ENCODE measurements around the gene DUSP22. TPM values are rescaled to one million over a fixed set of nuclear protein-coding genes. Genes with fewer than 3 reads are reported as not detected.

DUSP22 gene
- polyA plus RNA-seq, 1 experiment: 9.8 TPM

DNA sequence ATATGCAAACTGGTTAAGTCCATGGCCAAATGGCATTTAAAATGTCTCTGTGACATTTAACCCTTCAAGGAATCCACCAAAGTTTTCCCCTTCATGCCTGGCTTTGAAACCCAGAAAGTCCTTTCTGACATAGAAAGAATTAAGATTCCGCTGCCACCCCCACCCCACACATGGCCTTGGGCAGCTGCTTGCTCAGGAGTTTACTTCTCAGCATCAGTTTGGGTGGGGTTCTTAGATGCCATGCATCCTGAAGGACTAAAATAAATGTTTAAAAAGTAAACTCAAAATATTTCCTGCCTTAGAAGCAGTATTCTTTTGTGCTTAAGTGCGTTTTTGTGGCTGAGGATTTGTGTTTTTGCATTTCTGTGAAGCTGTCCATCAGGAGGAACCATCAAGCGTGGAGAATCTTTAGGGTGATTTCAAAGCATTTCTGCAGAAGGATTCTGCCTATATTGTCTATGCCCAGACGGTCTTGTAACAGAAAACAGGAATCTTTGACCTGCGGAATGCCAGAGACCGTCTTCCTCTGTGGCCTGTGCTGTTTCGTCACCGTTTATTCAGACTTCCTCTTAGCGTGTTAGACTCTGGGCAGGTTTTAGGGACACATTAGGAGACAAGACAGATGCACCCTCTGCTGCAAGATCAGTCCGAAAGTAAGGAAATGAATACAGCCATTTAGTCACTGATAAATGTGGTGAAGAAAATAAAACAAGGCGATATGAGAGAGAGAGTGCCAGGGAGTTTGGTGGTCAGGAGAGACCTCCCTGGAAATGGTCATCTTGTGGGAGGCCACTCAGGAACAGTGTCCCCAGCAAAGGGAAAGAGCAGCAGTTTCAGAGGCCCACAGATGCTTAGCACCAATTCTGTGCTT, 6.2 kb downstream of the DUSP22 start:
- TF ChIP-seq, protein P1, sequence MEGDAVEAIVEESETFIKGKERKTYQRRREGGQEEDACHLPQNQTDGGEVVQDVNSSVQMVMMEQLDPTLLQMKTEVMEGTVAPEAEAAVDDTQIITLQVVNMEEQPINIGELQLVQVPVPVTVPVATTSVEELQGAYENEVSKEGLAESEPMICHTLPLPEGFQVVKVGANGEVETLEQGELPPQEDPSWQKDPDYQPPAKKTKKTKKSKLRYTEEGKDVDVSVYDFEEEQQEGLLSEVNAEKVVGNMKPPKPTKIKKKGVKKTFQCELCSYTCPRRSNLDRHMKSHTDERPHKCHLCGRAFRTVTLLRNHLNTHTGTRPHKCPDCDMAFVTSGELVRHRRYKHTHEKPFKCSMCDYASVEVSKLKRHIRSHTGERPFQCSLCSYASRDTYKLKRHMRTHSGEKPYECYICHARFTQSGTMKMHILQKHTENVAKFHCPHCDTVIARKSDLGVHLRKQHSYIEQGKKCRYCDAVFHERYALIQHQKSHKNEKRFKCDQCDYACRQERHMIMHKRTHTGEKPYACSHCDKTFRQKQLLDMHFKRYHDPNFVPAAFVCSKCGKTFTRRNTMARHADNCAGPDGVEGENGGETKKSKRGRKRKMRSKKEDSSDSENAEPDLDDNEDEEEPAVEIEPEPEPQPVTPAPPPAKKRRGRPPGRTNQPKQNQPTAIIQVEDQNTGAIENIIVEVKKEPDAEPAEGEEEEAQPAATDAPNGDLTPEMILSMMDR (IDR thresholded peaks at IDR 0.05; ENCODE audit: insufficient read depth, low read depth, low read length): no peak
- ChIA-PET CTCF (interaction anchor here (0.6 to 1.1 kb wide), 2 partner anchors 14 to 21 kb away, joined by 3 read pairs; no protein-coding TSS in a partner anchor), POLR2A (no interaction called here)
- Histone ChIP-seq H3K4me3 (ENCODE audit: low read depth, low read length) (no peak overlapping the region), H3K27me3 (ENCODE audit: control insufficient read depth, insufficient read depth, low read length) (no peaks in the 10 kb centered on the region), H3K36me3 (ENCODE audit: control insufficient read depth, insufficient read depth, low read length) (no peaks in the 10 kb centered on the region)
- no peak for DNase-seq (ENCODE audit: low read depth)

DNA sequence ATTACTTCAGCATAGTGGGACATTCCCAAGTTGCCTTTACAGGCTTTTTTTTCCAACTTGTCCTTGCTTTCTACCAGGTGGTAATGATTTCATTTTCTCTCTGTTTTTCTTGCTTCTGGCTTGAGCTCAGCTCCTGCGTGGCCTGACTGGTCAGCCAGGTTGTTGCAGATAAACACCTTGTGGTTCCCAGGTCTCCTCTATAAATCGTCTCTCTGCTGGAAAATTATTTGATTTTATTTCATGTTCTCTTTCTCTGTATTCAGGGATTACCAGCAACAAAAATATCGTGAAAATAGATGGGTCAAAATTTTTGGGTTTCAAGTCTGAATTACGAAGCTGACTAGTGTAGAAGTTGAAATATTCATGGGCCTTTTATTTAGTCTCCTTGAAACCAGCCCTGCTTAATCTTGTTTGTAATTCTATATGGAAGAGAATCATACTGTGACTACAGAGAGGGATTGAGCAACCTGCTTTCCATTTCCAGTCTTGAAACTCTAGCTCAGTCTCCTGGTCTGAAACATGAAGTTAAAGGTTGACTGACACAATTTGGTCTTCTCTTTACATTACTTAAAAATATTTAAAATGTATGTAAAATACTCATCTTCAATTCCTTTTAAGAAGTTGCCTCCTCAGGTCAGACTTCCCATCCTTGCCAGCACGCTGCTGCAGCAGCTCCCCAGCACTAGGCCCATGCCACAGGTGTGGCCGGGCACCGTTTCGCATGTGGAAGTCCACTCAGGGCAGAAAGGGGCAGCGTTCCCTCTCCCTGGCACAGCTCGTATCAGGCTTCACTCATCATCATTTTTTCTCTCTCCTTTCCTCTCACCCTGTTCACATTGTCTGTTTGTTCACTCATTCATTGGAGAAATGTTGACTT, 7.1 kb downstream of the DUSP22 start:
- DNase-seq (ENCODE audit: low read depth): no peak
- CTCF ChIA-PET: interaction anchor here (1.1 kb wide), 1 partner anchor 13 kb away, joined by 3 read pairs; no protein-coding TSS in a partner anchor
- Histone ChIP-seq H3K27me3 (ENCODE audit: control insufficient read depth, insufficient read depth, low read length) (no peaks in the 10 kb centered on the region), H3K36me3 (ENCODE audit: control insufficient read depth, insufficient read depth, low read length) (no peaks in the 10 kb centered on the region), H3K4me3 (ENCODE audit: low read depth, low read length) (no peak overlapping the region)
- TF ChIP-seq, protein P1 (IDR thresholded peaks at IDR 0.05; ENCODE audit: insufficient read depth, low read depth, low read length): no peak
- POLR2A ChIA-PET: no interaction called here

DNA sequence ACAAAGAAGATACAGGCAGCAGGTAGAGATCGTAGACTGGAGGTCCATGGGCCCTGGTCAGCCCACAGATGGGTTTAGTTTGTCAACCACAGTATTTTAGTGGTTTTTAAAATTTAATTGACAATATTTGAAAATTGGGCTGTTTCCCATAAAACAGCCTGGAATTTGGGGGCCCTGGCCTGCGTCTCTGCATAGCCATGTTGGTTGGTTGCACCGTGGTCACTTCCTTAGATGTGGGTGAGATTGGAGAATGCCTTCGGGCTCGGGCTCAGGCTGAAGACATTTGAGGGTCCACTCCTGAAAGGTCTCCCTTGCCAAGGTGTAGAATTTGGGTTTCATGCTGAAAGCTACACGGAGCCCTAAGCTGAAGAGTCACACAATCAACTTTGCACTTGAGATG, 7.7 kb downstream of the DUSP22 start:
- TF ChIP-seq, protein P1 (IDR thresholded peaks at IDR 0.05; ENCODE audit: insufficient read depth, low read depth, low read length): no peak
- POLR2A ChIA-PET: no interaction called here
- CTCF ChIA-PET: no interaction called here
- H3K27me3 ChIP-seq (ENCODE audit: control insufficient read depth, insufficient read depth, low read length): no peaks in the 10 kb centered on the region
- no peak for DNase-seq (ENCODE audit: low read depth)
- H3K4me3 ChIP-seq (ENCODE audit: low read depth, low read length): no peak overlapping the region
- no peaks in the 10 kb centered on the region for H3K36me3 ChIP-seq (ENCODE audit: control insufficient read depth, insufficient read depth, low read length)

DNA sequence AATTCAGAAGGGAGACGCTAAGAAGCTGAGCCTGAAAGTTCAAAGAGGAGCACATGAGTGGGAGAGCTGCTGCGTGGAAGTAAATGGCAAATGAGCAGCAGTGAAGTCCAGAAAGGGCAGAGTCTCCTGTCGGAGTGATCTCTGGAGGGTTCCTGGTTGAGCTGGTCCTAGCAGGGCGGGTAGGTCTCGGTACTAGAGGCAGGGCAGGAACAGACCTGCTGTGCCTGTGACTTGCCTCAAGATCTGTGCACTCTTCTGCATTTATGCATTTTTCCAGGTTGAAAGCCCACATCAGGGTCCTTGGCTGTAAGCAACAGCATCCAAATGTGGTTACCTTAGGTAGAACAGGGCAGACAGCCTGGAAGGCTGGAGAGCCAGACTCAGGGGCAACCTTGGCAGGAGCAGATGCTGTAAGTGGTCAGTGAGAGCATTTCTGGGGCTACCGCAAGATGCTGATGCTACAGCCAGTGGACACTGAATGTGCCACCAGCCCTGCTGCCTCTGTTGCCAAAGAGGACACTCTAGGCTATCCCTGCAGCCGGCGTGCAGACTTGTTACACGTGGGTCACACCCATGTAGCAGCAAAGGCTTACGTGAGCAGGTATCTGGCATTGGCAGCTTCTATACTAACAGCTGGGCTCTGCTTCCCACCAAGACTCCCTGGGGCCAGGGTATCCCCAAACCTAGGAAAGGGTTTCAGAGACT, 8.4 kb downstream of the DUSP22 start:
- CTCF ChIA-PET: no interaction called here
- POLR2A ChIA-PET: no interaction called here
- Histone ChIP-seq H3K4me3 (ENCODE audit: low read depth, low read length) (no peak overlapping the region), H3K27me3 (ENCODE audit: control insufficient read depth, insufficient read depth, low read length) (no peaks in the 10 kb centered on the region), H3K36me3 (ENCODE audit: control insufficient read depth, insufficient read depth, low read length) (no peaks in the 10 kb centered on the region)
- DNase-seq (ENCODE audit: low read depth): no peak
- TF ChIP-seq, protein P1 (IDR thresholded peaks at IDR 0.05; ENCODE audit: insufficient read depth, low read depth, low read length): no peak

Data from BJ (cell line).